ENCODE measurements around the gene CISTR. TPM values are rescaled to one million over a fixed set of nuclear protein-coding genes. Genes with fewer than 3 reads are reported as not detected.
A peak's percentile ranks its signal among the peaks of the same experiment; 100 is the strongest.

The CISTR gene
- total RNA-seq, 4 donors from 2014 or later = not detected

- TF ChIP-seq POLR2A (IDR thresholded peaks at IDR 0.05) (no peak), CTCF (IDR thresholded peaks at IDR 0.05) (no peak)
- no peak for DNase-seq
Observed at GRCh38 chr12:53696655-53697331, 55.0 kb downstream of the CISTR start.

More at GRCh38 chr12:53696655-53697331, 55.0 kb downstream of the CISTR start:
- H3K4me1 ChIP-seq = peaks cover 0 to 21% (median 16%) of the 10 kb centered on the region in 4 donors
- H3K36me3 ChIP-seq = no peaks in the 10 kb centered on the region
- H3K27ac ChIP-seq = no peak overlapping the region
- peak overlapping the region in 3 of 4 donors; percentile 1 to 41 (median 21) for H3K4me3 ChIP-seq
- peaks cover 0 to 28% of the 10 kb centered on the region in 2 donors for H3K27me3 ChIP-seq
- no peaks in the 10 kb centered on the region for H3K9me3 ChIP-seq

Other genes starting within 250 kb of the CISTR start
- gene NPFF, start 244.5 kb downstream of the CISTR start, total RNA-seq = not detected
- 10 to 100 TPM; 25.6 to 38.0 (median 29.8) TPM for gene ATF7, start 125.6 kb downstream of the CISTR start, total RNA-seq
- 100 to 1,000 TPM; 118 to 246 (median 203) TPM for gene ATP5MC2, start 75.9 kb downstream of the CISTR start, total RNA-seq
- 100 to 1,000 TPM in 3 of 4 donors, 10 to 100 TPM in 1; 79.7 to 342 (median 175) TPM for gene CALCOCO1, start 24.5 kb downstream of the CISTR start, total RNA-seq
- gene HOXC13, start 186.9 kb upstream of the CISTR start, total RNA-seq = not detected
- gene HOXC12, start 202.9 kb upstream of the CISTR start, total RNA-seq = not detected
- under 1 TPM in 3 of 4 donors, not detected in 1; 0.40 to 0.76 (median 0.70) TPM for gene HOXC11, start 221.1 kb upstream of the CISTR start, total RNA-seq
- gene HOTAIR, start 223.0 kb upstream of the CISTR start, total RNA-seq = 1 to 10 TPM in 1 of 4 donors, not detected in 3; 1.4 TPM
- gene HOXC10, start 233.2 kb upstream of the CISTR start, total RNA-seq = 1 to 10 TPM in 1 of 4 donors, not detected in 3; 1.0 TPM
- 10 to 100 TPM in 1 of 4 donors, 1 to 10 TPM in 2, not detected in 1; 1.7 to 13.2 (median 1.9) TPM for gene HOXC9, start 248.2 kb upstream of the CISTR start, total RNA-seq